Lower leg skin (tissue), 4 donors: ENCODE data around the gene OR1L1. TPM values are rescaled to one million over a fixed set of nuclear protein-coding genes. Genes with fewer than 3 reads are reported as not detected.

ENCODE experiments used
- DNase-seq, 2 donors: peaks; one replicate each; pipeline ENCODE4 v3.0.0-alpha.2; 2019; ENCODE audit warnings: low spot score in 2 of 2
- H3K4me3 ChIP-seq: fragments of 200-600 bp; sonication (generic); 2 replicates; pipeline ENCODE4 v1.5.1; 2017; ENCODE audit warnings: mild to moderate bottlenecking, low read depth; ENCODE audit not compliant: poor library complexity, severe bottlenecking
- POLR2A ChIP-seq, 2 donors: fragments of 450-650 bp; IDR thresholded peaks; one replicate each; pipeline ENCODE4 v1.6.1; 2016 to 2017; ENCODE audit warnings: antibody characterized with exemption in 2 of 2, mild to moderate bottlenecking in 1 of 2, moderate library complexity in 1 of 2
- WGBS, 2 donors: methylation state at CpG; one replicate each; pipeline ENCODE4 v1.1.5; 2018; 5-methylcytosine and 5-hydroxymethylcytosine counted together
- intact Hi-C: fragments of 100-400 bp; cut with DNase I; formaldehyde crosslinking; loops from one replicate; pipeline ENCODE4 v1.15.0; 2023; ENCODE audit warnings: low total_unique reads
- total RNA-seq, 4 donors: library from RNA; depleted of rRNA; stranded (reverse); fragments of >200 nt; gene quantifications; one replicate each; pipeline ENCODE4 v1.1.0, GENCODE V29; 2016
- TF ChIP-seq, protein P1 (sequence below), 3 donors: fragments of 450-650 bp; IDR thresholded peaks; one replicate each; pipeline ENCODE4 v1.5.1; 2016; ENCODE audit warnings: antibody characterized with exemption in 3 of 3, mild to moderate bottlenecking in 3 of 3, moderate library complexity in 2 of 3

Gene OR1L1
- total RNA-seq: not detected

GRCh38 chr9:122661416-122661815 is at the start of gene OR1L1:
TSS of gene OR1L1 (plus strand) at chr9:122661716. CDS start at chr9:122661716, 0 bp downstream.
- TF ChIP-seq POLR2A (IDR thresholded peaks at IDR 0.05): no peak
- WGBS, 2 donors: 68% methylated on average over 2 of the region's 2 CpGs

GRCh38 chr9:122614362-122614761 is 47.2 kb upstream of the OR1L1 start, which contains the start of gene OR1Q1:
TSS of gene OR1Q1 (plus strand) at chr9:122614738. CDS start at chr9:122614738, 0 bp downstream.
- no peak within 1 kb of the TSS for H3K4me3 ChIP-seq
- no peak for TF ChIP-seq POLR2A (IDR thresholded peaks at IDR 0.05)
- TF ChIP-seq, protein P1, sequence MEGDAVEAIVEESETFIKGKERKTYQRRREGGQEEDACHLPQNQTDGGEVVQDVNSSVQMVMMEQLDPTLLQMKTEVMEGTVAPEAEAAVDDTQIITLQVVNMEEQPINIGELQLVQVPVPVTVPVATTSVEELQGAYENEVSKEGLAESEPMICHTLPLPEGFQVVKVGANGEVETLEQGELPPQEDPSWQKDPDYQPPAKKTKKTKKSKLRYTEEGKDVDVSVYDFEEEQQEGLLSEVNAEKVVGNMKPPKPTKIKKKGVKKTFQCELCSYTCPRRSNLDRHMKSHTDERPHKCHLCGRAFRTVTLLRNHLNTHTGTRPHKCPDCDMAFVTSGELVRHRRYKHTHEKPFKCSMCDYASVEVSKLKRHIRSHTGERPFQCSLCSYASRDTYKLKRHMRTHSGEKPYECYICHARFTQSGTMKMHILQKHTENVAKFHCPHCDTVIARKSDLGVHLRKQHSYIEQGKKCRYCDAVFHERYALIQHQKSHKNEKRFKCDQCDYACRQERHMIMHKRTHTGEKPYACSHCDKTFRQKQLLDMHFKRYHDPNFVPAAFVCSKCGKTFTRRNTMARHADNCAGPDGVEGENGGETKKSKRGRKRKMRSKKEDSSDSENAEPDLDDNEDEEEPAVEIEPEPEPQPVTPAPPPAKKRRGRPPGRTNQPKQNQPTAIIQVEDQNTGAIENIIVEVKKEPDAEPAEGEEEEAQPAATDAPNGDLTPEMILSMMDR (IDR thresholded peaks at IDR 0.05): no peak
- intact Hi-C loops: no loop called here
- WGBS, 2 donors: 68 to 89% methylated on average over 1 of the region's 1 CpG
- DNase-seq: no peak

More at GRCh38 chr9:122661416-122661815, at the start of gene OR1L1:
- no peak for DNase-seq
- H3K4me3 ChIP-seq: no peak within 1 kb of the TSS
- intact Hi-C loops: no loop called here

DNA sequence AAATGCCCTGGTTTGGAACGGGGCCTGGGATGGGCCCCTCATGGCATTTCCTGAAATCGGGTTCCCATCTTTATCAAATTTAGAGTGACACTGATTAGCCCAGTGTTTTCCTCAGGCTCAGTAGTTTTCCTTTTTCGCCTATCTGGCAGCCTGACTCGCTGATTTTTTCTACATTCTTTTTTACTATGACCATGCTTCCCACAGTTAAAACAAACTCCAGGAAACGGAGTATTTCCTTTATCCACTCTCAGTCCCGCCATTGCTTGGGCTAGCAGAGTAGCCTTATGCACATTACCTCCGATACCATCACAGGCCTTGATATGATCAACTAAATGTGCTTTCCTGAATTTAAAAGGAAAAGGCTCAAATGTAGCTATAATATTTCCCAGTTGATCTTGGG is 41.5 kb upstream of the OR1L1 start:
- no peak overlapping the region for H3K4me3 ChIP-seq
- intact Hi-C loops: no loop called here
- TF ChIP-seq, protein P1 (IDR thresholded peaks at IDR 0.05): no peak
- no peak for TF ChIP-seq POLR2A (IDR thresholded peaks at IDR 0.05)
- WGBS, 2 donors: 70 to 75% methylated on average over 7 of the region's 7 CpGs
- DNase-seq: no peak

- no peak overlapping the region for H3K4me3 ChIP-seq
- 16 to 25% methylated on average over 2 of the region's 2 CpGs for WGBS, 2 donors
- no peak for TF ChIP-seq POLR2A (IDR thresholded peaks at IDR 0.05)
- TF ChIP-seq, protein P1 (IDR thresholded peaks at IDR 0.05): no peak
- intact Hi-C loops: no loop called here
- DNase-seq: no peak
Observed at GRCh38 chr9:122642226-122642625, 19.3 kb upstream of the OR1L1 start.

- intact Hi-C loops: no loop called here
Observed at GRCh38 chr9:122656378-122656777, 5.1 kb upstream of the OR1L1 start.

DNA sequence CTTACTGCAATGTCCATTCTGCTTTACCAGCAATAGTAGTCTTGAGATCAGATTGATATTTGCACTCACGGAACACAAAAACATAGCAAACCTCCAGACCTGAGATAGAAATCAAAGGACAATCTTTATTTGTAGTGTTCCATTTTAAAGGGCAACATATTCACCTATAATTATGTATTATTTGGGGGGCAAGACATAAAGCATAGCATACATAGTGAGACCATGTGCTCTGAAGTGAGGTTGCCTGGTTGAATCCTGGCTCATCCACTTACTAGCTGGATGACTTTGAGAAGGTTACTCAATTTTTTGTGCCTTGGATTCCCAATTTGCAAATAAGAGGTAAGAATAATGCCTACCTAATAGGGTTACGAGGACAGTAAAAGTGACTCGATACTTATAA is 4.0 kb upstream of the OR1L1 start, which contains the start of gene OR1B1:
TSS of gene OR1B1 (minus strand) at position 101 of the 400 bp plus-strand sequence.
- WGBS, 2 donors: 93 to 97% methylated on average over 3 of the region's 3 CpGs
- no peak for TF ChIP-seq POLR2A (IDR thresholded peaks at IDR 0.05)
- TF ChIP-seq, protein P1 (IDR thresholded peaks at IDR 0.05): no peak
- intact Hi-C loops: no loop called here
- DNase-seq: no peak
- H3K4me3 ChIP-seq: no peak within 1 kb of the TSS

More at GRCh38 chr9:122656378-122656777, 5.1 kb upstream of the OR1L1 start:
- WGBS, 2 donors: 15 to 22% methylated on average over 1 of the region's 1 CpG
- TF ChIP-seq POLR2A (IDR thresholded peaks at IDR 0.05): no peak
- TF ChIP-seq, protein P1 (IDR thresholded peaks at IDR 0.05): no peak
- H3K4me3 ChIP-seq: no peak overlapping the region
- no peak for DNase-seq
